Heart right ventricle (tissue), 16 donors: ENCODE data around the gene FOXC1. TPM values are rescaled to one million over a fixed set of nuclear protein-coding genes. Genes with fewer than 3 reads are reported as not detected.

ENCODE experiments used
- ATAC-seq, 8 donors: fragments of 200-7000 bp; cut with Tn5 transposase; one replicate each; pipeline ENCODE4 v1.9.1; 2020; ENCODE audit warnings: mild to moderate bottlenecking in 8 of 8, moderate library complexity in 8 of 8, moderate number of reproducible peaks in 1 of 8
- DNase-seq, 2 donors: peaks; one replicate each; pipeline ENCODE4 v3.0.0-alpha.2; 2020
- H3K27ac ChIP-seq, 10 donors: fragments of 200-600 bp; sonication (generic) in 2 of 10; one replicate each; pipeline versions ENCODE4 v1.5.0 to v1.8.0; 2020 to 2022; ENCODE audit warnings: mild to moderate bottlenecking in 3 of 10
- H3K27me3 ChIP-seq, 7 donors: fragments of 200-600 bp; one replicate each; pipeline ENCODE4 v1.8.0; 2021 to 2022; ENCODE audit warnings: mild to moderate bottlenecking in 2 of 7
- H3K36me3 ChIP-seq, 9 donors: fragments of 200-600 bp; sonication (generic) in 1 of 9; one replicate each; pipeline versions ENCODE4 v1.5.0 to v1.8.0; 2020 to 2022; ENCODE audit warnings: mild to moderate bottlenecking in 2 of 9
- H3K4me1 ChIP-seq, 9 donors: fragments of 200-600 bp; sonication (generic) in 1 of 9; one replicate each; pipeline versions ENCODE4 v1.5.0 to v1.8.0; 2020 to 2022; ENCODE audit warnings: mild to moderate bottlenecking in 4 of 9
- H3K4me3 ChIP-seq, 10 donors: fragments of 200-600 bp; sonication (generic) in 2 of 10; one replicate each; pipeline versions ENCODE4 v1.5.0 to v1.8.0; 2020 to 2022; ENCODE audit warnings: mild to moderate bottlenecking in 7 of 10, moderate library complexity in 2 of 10
- H3K9me3 ChIP-seq, 11 donors: fragments of 200-600 bp in 10 of 11; sonication (generic) in 2 of 11; one replicate each; pipeline versions ENCODE4 v1.5.0 to v1.8.0; 2013 to 2022; ENCODE audit warnings: mild to moderate bottlenecking in 2 of 11, control low read depth in 1 of 11, moderate library complexity in 1 of 11
- WGBS, 2 donors: extraction: QIAGEN DNeasy Blood & Tissue Kit; methylation state at CpG; one replicate each; pipeline ENCODE4 v1.1.7; 2013; ENCODE audit warnings: inconsistent platforms in 1 of 2; 5-methylcytosine and 5-hydroxymethylcytosine counted together
- intact Hi-C, 10 donors: fragments of 100-400 bp; cut with DNase I; formaldehyde crosslinking; loops; one replicate each; pipeline versions ENCODE4 v1.11.1 to v1.14.2; 2022
- polyA plus RNA-seq, 2 donors: library from polyadenylated mRNA; stranded (reverse); fragments of 200-250 nt; gene quantifications; one replicate each; pipeline ENCODE4 v1.2.3, GENCODE V29; 2013
- total RNA-seq, 10 donors: library from RNA; stranded (reverse); fragmentation: NEBNext Ultra II Directional in 3 of 10; extraction: Animal tissue kit (Norgen Biotek cat#: 25700) in 3 of 10; gene quantifications; one replicate each; pipeline versions ENCODE4 v1.2.1 to v1.2.4, GENCODE V29; 2021 to 2023
- TF ChIP-seq, protein P1 (sequence below), 9 donors: fragments of 200-600 bp; sonication (generic) in 2 of 9; IDR thresholded peaks; one replicate each; pipeline versions ENCODE4 v1.5.0 to v1.8.0; 2021 to 2022; ENCODE audit warnings: antibody characterized with exemption in 9 of 9, mild to moderate bottlenecking in 5 of 9, moderate library complexity in 1 of 9
- donor health status: Arrhythmogenic right ventricular cardiomyopathy.
- donor health status: ischemic (EF 13 %, LVEDD 7.1; RV severe dilation, severe dysfunction).
- donor health status: healthy with polysubstance abuse.
- donor health status: DM: no; HTN: yes; CAD: no.
- donor health status: DM: no; HTN: no; CAD: no.
- donor health status: ischemic (EF 25% LVEDD 6.9; RV normal size, moderate dysfunction).
- donor health status: ischemic (EF 25% LVEDD 5.7; RV mildly dilated, moderate dysfunction).
- donor health status: healthy.
- donor health status: DM: yes; HTN: yes; CAD: no.
- donor health status: Ischemic cardiomyopathy.
- donor health status: ischemic (EF 35%, LVEDD 5.7; RV mildly dilated, moderate dysfunction).
- donor health status: nonischemic (EF 11% LVEDD 7.7; RV severe dilation, severe dysfunction).
- donor health status: DM: yes; HTN: yes; CAD: no.
- donor health status: PGD.
- donor health status: ischemic (EF 29% LVEDD 5.4; RV normal size, mild dysfunction).
- donor health status: nonischemic (EF 23%, LVEDD 6.1; RV moderate dilation, normal function).

FOXC1 gene
- total and polyA plus RNA-seq, 12 donors: 2.8 to 7.4 (median 4.0) TPM

DNA sequence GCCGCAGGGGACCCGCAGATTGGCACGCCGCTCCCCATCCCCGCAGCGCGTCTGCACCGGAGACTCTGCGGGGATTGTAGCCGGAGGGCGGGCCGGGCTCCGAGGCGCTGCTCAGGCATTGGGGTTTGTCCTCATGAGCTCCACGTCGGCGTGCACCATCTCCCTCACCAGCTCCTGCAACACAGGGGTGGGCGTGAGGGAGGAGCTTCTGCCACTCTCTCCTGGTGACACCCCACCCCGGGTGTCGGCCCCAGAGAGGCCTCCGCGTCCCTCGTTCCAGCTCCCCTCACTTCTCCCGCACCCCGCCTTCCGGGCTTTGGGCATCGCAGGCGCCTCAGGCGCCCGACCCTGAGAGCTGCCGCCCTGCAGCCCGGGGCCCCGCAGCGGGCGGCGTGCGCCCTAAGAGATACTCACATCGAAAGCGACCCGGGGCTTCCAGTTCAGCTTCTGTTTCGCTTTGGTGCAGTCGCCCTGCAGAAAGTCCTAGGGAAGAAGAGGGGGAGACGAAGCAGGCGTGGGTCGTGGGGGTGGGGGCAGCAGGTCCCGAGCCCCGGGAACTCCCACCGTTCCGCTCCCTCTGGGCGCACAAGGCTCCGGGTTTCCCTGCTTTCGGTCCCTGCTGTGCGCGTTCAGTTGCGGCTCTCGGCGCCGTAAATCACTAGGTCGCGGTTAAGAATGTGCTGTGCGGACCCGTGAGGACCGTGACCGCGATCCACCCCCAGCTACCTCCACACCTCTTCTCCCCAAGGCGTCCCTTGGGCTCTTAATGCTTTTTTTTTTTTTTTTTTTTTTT lies 14.5 kb downstream of the FOXC1 start:
- no peak for DNase-seq
- Histone ChIP-seq H3K36me3 (no peaks in the 10 kb centered on the region), H3K27me3 (peaks cover 0 to 96% (median 52%) of the 10 kb centered on the region in 7 donors), H3K4me3 (peak overlapping the region; percentile 47 to 81 (median 62)), H3K27ac (peak overlapping the region in 9 of 10 donors; percentile 46 to 88 (median 78)), H3K9me3 (no peaks in the 10 kb centered on the region), H3K4me1 (peaks cover 0 to 57% (median 28%) of the 10 kb centered on the region in 9 donors)
- TF ChIP-seq, protein P1, sequence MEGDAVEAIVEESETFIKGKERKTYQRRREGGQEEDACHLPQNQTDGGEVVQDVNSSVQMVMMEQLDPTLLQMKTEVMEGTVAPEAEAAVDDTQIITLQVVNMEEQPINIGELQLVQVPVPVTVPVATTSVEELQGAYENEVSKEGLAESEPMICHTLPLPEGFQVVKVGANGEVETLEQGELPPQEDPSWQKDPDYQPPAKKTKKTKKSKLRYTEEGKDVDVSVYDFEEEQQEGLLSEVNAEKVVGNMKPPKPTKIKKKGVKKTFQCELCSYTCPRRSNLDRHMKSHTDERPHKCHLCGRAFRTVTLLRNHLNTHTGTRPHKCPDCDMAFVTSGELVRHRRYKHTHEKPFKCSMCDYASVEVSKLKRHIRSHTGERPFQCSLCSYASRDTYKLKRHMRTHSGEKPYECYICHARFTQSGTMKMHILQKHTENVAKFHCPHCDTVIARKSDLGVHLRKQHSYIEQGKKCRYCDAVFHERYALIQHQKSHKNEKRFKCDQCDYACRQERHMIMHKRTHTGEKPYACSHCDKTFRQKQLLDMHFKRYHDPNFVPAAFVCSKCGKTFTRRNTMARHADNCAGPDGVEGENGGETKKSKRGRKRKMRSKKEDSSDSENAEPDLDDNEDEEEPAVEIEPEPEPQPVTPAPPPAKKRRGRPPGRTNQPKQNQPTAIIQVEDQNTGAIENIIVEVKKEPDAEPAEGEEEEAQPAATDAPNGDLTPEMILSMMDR (IDR thresholded peaks at IDR 0.05): no peak
- intact Hi-C loops: loop anchor here in 1 of 10 donors (5.0 kb wide), 1 partner anchor 478 kb away; no protein-coding TSS in a partner anchor
- 8 to 15% methylated on average over 65 to 66 of the region's 66 CpGs for WGBS, 2 donors
- ATAC-seq: peak; percentile 13 to 48 (median 34)

DNA sequence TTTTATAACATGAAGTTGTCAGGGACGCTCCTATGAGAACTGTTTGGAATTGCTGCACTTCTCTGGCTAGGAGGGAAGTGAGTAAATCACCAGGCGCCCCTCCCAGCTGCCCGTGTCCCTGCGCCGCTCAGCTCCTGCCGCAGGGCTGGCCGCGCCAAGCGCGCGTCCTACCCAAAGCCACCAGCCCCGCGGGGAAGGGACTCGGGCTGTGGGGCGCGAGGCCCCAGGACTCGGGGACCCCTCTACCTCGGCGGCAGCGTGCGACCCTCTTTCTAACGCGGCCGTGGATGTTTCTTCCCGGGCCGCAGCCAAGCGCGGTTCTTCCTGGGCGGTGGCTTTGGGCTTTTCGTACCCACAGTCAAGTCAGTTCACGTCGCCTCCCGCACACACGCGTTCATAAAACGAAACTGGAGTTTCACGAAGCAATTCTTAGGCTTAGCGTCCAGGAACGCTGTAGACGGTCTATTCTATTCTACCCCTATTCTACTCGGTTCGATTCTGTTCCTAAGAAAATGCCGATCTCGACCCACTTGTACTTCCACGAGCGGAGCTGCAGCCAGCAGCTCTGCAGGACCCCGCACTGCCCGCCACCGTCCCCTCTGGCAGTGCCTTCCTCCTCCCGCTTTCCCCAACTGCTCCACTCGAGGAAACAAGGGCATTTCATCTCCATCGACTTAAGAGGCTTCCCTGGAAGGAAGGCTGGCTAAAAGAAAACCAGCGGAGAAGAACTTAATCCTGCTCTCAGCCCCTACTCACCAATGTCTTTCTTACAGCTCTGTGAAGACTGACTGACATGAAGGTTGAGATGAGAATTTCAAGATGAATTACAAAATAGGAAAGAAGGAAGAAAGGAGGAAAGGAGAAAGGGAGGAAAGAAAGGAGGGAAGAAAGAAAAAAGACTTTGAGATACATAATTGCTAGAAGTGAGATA lies 15.4 kb downstream of the FOXC1 start:
- intact Hi-C loops: loop anchor here in 2 of 10 donors (5.0 kb wide), 2 partner anchors 57 to 477 kb away; no protein-coding TSS in a partner anchor
- ATAC-seq (peak; percentile 75 to 83 (median 80)), DNase-seq (peak in 1 of 2 donors; percentile 39)
- Histone ChIP-seq H3K36me3 (no peaks in the 10 kb centered on the region), H3K27ac (peak overlapping the region in 9 of 10 donors; percentile 46 to 88 (median 78)), H3K4me3 (peak overlapping the region; percentile 47 to 81 (median 62)), H3K9me3 (no peaks in the 10 kb centered on the region), H3K4me1 (peaks cover 0 to 49% (median 22%) of the 10 kb centered on the region in 9 donors), H3K27me3 (peaks cover 0 to 90% (median 43%) of the 10 kb centered on the region in 7 donors)
- WGBS, 2 donors: 2% methylated on average over 53 of the region's 53 CpGs
- TF ChIP-seq, protein P1 (IDR thresholded peaks at IDR 0.05): no peak

DNA sequence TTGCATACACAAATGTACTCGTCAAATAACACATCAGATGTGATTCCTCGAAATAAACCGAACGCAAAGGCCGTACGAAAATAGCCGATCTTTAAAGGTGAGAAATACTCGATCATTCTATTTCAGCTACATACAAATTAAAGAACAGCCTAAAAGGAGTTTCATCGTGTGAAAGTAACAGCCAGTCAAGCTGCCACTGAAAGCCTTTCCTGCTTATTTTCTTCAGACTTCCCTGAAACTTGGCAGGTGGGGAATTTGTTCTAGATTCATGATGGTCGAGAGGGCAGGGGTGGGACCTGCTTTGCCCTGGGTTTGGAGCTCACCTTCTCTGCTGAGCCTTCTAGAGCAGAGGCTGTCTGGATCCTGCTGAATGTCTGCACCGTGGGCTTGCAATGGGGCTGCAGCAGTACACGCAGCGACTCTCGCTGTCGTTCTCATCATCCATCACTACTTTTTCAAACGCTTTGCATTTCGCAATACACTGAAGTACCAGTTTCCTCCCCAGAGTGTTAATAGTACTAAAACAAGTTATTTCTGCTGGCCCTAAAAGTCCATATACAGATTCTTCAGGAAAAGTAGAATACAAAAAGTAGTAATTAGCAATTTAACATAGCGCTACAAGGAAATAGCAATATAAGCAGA lies 16.2 kb downstream of the FOXC1 start:
- peak overlapping the region in 4 of 10 donors; percentile 71 to 84 (median 78) for H3K27ac ChIP-seq
- 65 to 69% methylated on average over 18 of the region's 18 CpGs for WGBS, 2 donors
- TF ChIP-seq, protein P1 (IDR thresholded peaks at IDR 0.05): no peak
- H3K4me1 ChIP-seq: peaks cover 0 to 45% (median 20%) of the 10 kb centered on the region in 9 donors
- peaks cover 0 to 82% (median 35%) of the 10 kb centered on the region in 7 donors for H3K27me3 ChIP-seq
- peak overlapping the region in 5 of 10 donors; percentile 62 to 81 (median 73) for H3K4me3 ChIP-seq
- H3K9me3 ChIP-seq: no peaks in the 10 kb centered on the region
- no peak for ATAC-seq
- H3K36me3 ChIP-seq: no peaks in the 10 kb centered on the region
- intact Hi-C loops: loop anchor here in 1 of 10 donors (5.0 kb wide), 1 partner anchor 56 kb away; no protein-coding TSS in a partner anchor
- no peak for DNase-seq
